Fibroblast of villous mesenchyme (primary cell): Measurements from ENCODE around the gene MGA. TPM values are rescaled to one million over a fixed set of nuclear protein-coding genes. Genes with fewer than 3 reads are reported as not detected.

Source experiments
- DNase-seq: peaks from one replicate; pipeline ENCODE4 v3.0.0-alpha.2; 2010; ENCODE audit warnings: low read depth
- H3K4me3 ChIP-seq: 2 replicates; pipeline ENCODE4 v1.5.1; 2011; ENCODE audit warnings: low read depth, mild to moderate bottlenecking, low read length
- total RNA-seq: library from RNA; depleted of rRNA; stranded (reverse); fragments of >200 nt; gene quantifications from 2 replicates; pipeline ENCODE4 v1.2.3, GENCODE V29; 2012
- TF ChIP-seq, protein P1 (sequence below): IDR thresholded peaks from 2 replicates; pipeline ENCODE4 v1.5.1; 2012; ENCODE audit warnings: low read depth, mild to moderate bottlenecking, low read length; ENCODE audit not compliant: insufficient read depth

Gene MGA
- total RNA-seq, 1 donor, result 41.5 TPM

DNA sequence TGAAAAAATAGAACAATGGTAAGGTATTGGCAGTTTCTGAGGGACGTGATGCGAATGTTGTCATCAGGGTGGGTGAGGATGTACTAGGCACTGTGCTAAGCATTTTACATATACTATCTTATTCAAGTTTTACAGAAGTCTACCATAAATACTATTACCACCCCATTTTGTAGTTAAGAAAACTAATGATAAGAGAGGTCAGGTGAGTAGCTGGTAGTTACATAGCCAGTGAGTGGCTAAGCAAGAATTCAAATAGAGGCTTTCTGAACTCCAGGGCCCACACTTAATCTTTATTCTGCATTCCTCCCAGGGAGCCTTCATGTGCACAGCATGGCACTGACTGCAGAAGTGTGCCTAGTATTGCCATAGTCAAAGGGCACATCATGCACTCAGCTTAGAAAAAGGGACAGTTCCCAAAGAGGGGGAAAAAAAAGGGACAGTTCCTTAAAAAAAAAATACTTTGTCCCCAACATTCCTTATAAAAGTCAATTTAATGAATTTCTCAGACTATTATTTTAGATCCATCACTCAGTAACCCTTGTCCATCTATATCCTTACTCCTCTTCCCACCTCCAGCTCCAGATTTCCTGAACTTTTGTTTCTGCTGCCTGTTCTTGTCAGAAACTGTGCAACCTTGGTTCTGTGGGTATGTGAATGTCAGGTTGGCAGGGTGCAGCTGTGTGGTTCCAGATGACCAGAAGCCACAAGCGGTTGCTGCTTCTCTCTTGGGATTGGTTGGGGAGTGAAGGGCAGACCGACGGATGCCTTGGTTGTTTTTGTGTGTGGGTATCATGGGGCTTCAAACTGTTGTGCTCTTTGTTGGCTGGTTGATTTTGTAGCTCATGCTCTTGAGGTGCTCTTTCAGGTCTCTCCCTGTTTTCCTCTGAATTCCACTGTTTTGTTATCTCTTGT is 122.4 kb downstream of the MGA start:
- no peak overlapping the region for H3K4me3 ChIP-seq
- TF ChIP-seq, protein P1, sequence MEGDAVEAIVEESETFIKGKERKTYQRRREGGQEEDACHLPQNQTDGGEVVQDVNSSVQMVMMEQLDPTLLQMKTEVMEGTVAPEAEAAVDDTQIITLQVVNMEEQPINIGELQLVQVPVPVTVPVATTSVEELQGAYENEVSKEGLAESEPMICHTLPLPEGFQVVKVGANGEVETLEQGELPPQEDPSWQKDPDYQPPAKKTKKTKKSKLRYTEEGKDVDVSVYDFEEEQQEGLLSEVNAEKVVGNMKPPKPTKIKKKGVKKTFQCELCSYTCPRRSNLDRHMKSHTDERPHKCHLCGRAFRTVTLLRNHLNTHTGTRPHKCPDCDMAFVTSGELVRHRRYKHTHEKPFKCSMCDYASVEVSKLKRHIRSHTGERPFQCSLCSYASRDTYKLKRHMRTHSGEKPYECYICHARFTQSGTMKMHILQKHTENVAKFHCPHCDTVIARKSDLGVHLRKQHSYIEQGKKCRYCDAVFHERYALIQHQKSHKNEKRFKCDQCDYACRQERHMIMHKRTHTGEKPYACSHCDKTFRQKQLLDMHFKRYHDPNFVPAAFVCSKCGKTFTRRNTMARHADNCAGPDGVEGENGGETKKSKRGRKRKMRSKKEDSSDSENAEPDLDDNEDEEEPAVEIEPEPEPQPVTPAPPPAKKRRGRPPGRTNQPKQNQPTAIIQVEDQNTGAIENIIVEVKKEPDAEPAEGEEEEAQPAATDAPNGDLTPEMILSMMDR, result no peak
- no peak for DNase-seq

DNA sequence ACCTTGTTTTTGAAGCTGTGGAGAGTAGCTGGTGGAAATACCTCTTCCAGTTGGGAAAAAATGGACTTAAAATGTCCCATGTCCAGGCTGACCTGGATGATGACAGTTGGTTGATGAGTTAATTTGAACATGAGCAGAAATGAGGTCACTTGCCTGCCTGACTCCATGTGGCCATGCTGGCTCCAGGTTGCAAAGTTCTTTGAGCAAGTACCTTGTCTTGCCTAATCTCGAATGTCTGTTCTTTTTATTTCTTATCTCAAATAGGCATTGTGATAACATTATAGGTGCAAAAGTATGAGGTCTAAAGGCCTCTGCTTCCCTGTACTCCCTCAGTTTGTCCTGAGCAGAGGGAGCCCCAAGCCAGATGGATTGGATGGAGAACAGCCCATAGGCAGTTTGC is 123.1 kb downstream of the MGA start:
- no peak overlapping the region for H3K4me3 ChIP-seq
- TF ChIP-seq, protein P1, result no peak
- DNase-seq, result no peak

GRCh38 chr15:41788262-41788661 is 128.1 kb downstream of the MGA start:
- no peak overlapping the region for H3K4me3 ChIP-seq
- no peak for DNase-seq
- TF ChIP-seq, protein P1, result no peak

DNA sequence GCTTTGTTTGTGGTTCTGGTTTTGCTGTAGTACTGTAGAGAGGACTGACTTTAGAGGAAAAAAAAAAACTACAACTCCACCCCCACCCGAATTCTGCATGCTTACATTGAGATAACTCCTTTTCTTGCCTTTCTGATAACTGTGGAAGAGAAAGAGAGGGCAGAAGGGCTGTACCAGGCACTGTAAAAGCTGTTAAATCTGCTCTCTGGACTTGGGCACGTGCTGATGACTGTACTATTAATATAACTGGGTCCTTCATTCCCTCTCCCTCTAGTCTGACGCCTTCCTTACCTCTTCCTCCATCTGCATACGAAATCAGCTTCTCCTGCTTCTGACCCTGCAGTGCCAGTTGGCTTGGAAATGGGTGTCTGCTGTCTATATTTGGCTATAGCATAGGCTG is 129.0 kb downstream of the MGA start:
- TF ChIP-seq, protein P1, result no peak
- peak; percentile 65 for DNase-seq
- H3K4me3 ChIP-seq, result no peak overlapping the region

DNA sequence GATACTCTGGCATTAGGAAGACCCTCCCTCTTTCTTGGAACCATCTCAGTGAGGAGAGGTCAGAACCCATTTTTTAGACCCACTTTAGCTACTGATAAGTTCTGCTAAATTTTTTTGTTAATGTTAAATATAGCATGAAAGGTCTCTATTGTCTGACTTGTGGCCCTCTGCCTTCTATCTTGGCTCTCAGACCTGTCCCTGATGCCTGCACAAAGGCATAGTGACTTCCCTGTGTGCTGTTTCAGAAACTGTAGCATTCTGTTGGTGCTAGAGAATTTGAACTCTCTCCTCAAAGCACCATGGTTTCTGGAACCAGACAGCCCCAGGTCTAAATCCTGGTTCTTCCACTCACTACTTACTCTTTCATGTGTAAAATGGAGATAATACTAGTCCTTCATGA is 129.5 kb downstream of the MGA start:
- H3K4me3 ChIP-seq, result no peak overlapping the region
- no peak for DNase-seq
- TF ChIP-seq, protein P1, result no peak

- no peak overlapping the region for H3K4me3 ChIP-seq
- no peak for DNase-seq
Observed at GRCh38 chr15:41790169-41790568, 130.0 kb downstream of the MGA start.

More at GRCh38 chr15:41790169-41790568, 130.0 kb downstream of the MGA start:
- TF ChIP-seq, protein P1, result no peak
